GM18498 (cell line): ENCODE data around the gene FLNA.
"Not testable (repeated sequence)": the region's sequence is repeated elsewhere in the genome, so short reads cannot be mapped to it uniquely, and the experiment has no call there.

Source experiments
- ATAC-seq: cut with Tn5 transposase; IDR thresholded peaks from one replicate; pipeline ENCODE4 v1.9.1; 2021; ENCODE audit warnings: mild to moderate bottlenecking, moderate library complexity; ENCODE audit not compliant: unreplicated experiment

FLNA gene

GRCh38 chrX:154374313-154375155 lies at the start of gene FLNA:
TSS of gene FLNA (minus strand) at chrX:154374634. CDS start at chrX:154371245, 3,389 bp downstream.
- ATAC-seq = no peak

DNA sequence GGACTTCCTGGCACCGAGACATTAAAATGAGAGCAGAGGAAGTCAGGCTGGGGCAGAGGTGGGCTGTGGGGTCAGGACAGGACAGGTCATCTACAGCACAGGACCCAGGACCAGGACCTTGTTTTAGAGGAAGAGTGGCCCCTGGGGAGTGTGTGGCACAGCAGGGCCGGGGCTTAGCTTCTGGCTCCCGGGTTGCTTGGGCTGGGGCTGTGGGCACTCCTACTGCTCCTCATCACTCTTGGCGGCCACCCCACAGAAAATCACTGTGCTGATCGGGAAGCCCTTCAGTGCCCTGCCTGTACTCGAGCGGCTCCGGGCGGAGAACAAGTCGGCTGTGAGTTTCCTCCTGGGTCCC lies 45.9 kb upstream of the FLNA start:
- no peak for ATAC-seq

DNA sequence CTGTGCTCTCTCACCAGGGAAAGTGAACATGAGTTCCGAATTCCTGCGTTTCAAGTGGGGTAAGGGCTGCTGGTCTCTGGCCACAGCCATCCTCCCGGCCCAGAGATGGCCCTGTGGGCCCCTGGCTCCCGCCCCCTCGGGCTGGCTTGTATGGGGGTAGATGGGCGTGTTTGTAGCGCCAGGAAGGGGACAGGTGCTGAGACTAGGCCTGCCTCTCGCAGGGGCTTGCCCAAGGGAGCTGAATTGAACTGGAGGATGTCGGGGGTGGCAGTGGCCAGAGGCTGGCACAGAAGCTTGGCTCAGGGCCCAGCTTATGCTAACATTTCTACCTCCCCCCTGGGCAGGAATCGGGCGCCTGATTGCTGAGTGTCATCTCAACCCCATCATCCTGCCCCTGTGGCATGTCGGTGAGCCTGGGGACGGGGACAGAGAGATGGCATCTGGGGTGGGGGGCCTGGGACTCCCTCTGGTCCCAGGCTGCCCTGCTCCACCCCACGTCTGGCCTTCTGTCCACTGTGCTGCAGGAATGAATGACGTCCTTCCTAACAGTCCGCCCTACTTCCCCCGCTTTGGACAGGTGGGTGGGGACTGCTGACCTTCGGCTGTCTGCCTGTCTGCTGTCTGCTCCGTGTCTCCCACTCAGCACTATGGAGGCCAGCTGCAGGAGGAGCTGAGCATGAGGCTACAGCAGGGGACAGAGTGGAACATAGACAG lies 45.4 kb upstream of the FLNA start:
- ATAC-seq = no peak

GRCh38 chrX:154419189-154419588 lies 44.8 kb upstream of the FLNA start:
- ATAC-seq = no peak

GRCh38 chrX:154417157-154417556 lies 42.7 kb upstream of the FLNA start:
- no peak for ATAC-seq

DNA sequence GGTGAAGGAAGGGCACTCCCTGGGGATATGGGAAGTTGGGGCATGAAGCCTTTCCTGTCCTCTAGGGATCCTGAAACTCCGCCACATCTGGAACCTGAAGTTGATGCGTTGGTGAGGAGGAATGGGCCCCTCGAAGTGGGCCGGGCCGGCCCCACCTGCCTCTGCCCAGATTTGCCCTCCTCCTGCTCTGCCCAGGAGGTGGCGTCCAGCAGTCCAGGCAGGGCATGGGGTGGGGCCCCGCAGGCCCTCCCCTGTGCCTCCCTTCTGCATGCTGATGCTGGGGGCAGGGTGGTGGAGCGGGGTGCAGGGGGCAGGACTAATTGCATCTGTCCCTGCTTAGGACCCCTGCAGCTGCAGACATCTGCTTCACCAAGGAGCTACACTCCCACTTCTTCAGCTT lies 38.7 kb upstream of the FLNA start:
- no peak for ATAC-seq

DNA sequence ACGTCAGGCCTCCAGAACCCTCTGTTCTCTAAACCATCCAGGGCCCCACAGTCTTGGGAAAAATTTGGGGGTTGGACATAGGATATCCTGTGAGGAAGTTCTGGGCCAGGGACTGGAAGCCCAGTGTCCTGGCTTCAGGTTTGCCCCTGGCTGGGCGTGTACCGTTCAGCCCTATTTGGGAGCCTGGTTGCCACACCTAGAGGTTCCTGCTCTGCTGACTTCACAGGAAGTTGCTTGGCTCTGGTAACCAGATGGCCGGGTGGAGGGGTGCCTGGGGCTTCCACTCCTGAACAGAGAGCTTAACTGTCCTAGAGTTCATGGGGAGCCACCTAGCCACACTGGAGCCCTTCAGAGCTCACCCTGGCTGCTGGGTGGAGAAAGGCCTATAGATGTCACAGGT lies 38.0 kb upstream of the FLNA start:
- ATAC-seq = no peak

GRCh38 chrX:154411981-154412340 lies 37.5 kb upstream of the FLNA start:
- ATAC-seq = peak; percentile 62

GRCh38 chrX:154409222-154409871 lies 34.9 kb upstream of the FLNA start, which contains the start of gene DNASE1L1:
TSS of gene DNASE1L1 (minus strand) at chrX:154409254. CDS start at chrX:154405568, 3,686 bp downstream.
- ATAC-seq = no peak

DNA sequence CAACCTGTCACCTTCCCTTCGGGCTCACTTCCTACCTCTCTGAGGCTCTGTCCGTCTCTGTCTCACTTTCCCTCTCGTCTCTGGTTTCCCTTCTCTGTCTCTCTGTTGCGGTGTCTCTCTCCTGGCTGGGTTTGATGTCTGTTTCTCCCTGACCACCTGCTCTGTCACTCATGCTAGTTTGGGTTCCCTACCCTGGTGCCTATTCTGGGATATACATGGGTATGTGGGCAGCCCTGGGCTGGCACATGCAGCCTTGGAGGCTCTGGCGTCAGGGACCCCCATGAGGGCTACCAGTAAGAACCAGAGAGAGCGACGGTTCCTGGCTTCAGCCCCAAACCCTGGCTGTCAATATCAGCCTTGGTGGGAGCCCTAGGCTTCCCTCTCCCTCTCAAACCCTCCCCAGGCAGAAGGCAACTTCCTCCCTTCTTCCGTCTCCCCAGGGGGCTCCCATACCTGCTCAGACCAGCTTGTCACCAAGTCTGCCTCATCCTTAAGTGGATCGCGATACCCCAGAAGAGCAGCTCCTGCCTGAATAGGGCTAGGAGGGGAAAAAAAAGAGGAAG lies 34.3 kb upstream of the FLNA start:
- no peak for ATAC-seq

- no peak for ATAC-seq
These were observed 30.3 kb upstream of the FLNA start for GRCh38 chrX:154404625-154405192.

DNA sequence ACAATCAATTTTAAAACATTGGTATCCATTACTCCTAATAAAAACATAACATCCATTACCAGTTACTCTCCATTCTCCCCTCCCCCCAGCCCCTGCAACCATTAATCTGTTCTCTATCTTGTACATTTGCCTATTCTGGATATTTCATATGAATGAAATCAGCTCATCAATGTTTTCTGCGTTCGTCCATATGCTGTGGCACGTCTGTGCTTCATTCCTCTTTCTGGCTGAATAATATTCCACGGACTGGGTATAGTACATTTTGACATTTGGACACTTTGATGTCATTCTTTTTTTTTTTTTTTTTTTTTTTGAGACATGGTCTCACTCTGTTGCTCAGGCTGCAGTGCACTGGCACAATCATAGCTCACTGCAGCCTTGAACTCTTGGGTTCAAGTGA lies 29.4 kb upstream of the FLNA start:
- ATAC-seq = no peak

DNA sequence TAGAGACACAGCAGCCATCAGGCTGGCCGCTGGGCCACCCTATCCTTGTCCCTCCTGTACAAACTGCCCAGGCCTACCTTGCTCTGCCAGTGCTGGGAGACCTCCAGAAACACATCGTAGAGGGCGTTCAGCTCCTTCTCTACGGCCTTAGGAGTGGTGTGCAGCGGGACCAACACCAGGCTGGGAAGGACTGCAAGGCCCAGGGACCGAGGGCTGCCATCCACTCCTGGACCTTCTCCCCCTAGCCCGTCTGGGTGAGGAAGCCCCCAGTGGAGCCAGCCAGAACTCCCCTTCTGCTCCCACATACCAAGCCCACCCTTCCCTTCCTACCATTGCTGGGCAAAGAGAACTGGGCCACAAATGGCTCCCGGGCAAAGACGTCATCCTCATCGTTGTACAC lies 28.8 kb upstream of the FLNA start:
- ATAC-seq = no peak

DNA sequence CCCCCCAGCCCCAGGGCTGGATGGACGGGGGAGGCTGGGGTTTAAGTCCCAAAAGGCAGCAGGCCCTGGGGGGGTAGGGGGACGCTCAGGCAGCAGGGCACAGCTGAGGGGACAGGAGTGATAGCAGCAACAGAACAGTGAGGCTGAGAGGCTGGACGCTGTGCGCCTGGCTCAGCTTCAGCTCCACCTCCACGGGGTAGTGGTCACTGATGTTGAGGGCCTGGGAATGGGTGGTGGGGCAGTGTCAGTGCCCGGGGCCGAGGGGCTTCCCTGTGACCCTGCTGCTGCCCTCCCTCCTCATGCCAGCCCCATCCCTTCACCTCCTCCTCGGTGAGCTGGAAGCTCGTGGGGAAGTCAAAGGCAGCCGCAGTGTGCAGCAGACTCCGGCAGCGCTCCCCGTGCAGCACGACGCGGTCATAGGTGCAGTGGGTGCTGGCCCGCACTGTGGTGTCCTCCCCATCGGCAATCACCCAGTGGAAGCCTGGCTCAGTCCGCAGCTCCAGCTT lies 28.2 kb upstream of the FLNA start:
- ATAC-seq = no peak

- no peak for ATAC-seq
These were observed 27.6 kb upstream of the FLNA start for GRCh38 chrX:154401918-154402621.

DNA sequence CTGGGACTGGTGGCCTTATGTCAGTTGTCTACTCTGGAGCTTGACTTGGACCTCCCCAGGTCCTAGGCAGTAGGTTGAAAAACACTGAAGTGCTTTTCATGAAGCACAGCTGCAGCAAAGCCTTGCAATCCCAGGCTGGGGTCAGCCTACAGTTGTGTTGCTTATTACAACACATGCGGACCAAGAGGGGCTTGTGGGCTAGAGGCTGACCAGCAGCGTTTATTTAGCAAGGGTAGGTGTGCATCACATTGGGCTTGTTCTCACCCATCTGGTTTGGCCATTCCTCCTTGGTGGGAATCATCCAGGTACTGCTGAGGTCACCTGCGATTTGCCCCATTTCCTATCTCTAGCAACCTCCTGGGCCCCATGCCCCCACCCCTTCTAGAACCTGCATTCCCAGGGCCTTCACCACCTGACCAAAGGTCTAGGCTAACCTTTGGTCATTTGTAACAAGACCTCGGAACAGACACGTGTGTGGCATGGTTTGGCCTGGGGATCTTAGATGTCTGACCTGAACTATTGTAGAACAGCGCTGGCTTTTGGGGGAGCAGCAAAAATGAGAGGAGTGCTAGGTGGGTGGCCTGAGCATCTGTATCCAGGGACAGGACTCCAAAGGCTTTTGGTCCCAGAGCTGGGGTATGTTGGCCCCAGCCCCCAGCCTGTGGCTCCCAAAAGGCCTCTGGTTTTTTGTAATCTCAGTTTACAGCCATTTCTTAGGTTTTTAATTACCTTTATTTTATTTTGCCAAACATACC lies 26.8 kb upstream of the FLNA start:
- no peak for ATAC-seq

DNA sequence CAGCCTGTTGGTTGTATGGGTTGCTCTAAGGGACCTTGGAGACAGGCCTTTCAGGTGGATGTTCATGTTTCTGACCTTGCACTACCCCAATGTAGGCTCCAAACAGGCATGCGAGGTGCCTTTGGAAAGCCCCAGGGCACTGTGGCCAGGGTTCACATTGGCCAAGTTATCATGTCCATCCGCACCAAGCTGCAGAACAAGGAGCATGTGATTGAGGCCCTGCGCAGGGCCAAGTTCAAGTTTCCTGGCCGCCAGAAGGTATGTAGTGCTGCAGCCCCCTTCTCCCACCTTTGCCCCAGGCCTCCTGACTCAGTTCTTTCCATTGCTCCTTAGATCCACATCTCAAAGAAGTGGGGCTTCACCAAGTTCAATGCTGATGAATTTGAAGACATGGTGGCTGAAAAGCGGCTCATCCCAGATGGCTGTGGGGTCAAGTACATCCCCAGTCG lies 26.0 kb upstream of the FLNA start:
- not testable (repeated sequence) for ATAC-seq

- ATAC-seq = no peak
These were observed 25.3 kb upstream of the FLNA start for GRCh38 chrX:154399527-154400368.
